HepG2 (cell line): ENCODE data around the gene CENPE. TPM values are rescaled to one million over a fixed set of nuclear protein-coding genes. Genes with fewer than 3 reads are reported as not detected.

ENCODE experiments used
- ARHGAP35 ChIP-seq: sonication (generic); formaldehyde crosslinking; IDR thresholded peaks from 2 replicates; pipeline ENCODE4 v1.9.0; 2022; ENCODE audit warnings: mild to moderate bottlenecking, inconsistent platforms, moderate library complexity, missing genetic modification reagents, borderline replicate concordance
- CBX2 ChIP-seq, 2 experiments: fragments of 200-600 bp in 1 of 2; sonication (generic); formaldehyde crosslinking in 1 of 2; IDR thresholded peaks; 2 replicates each; pipeline versions ENCODE4 v1.7.0 to v1.8.1; 2018 to 2022; ENCODE audit warnings: low read depth in 2 of 2, low read length in 1 of 2, mild to moderate bottlenecking in 1 of 2, missing genetic modification reagents in 1 of 2
- HMG20B ChIP-seq: conservative IDR thresholded peaks from 2 replicates; pipeline ENCODE4 v1.6.1; 2016; ENCODE audit warnings: missing genetic modification reagents, missing compliant biosample characterization
- HNF4A ChIP-seq: sonication (generic); formaldehyde crosslinking; IDR thresholded peaks from 2 replicates; pipeline ENCODE4 v1.4.0; 2020; ENCODE audit warnings: missing genetic modification reagents
- IRF2 ChIP-seq: IDR thresholded peaks from 2 replicates; pipeline ENCODE4 v1.6.1; 2018; ENCODE audit warnings: missing genetic modification reagents, missing compliant biosample characterization
- MTF2 ChIP-seq: sonication (generic); formaldehyde crosslinking; IDR thresholded peaks from 2 replicates; pipeline ENCODE4 v1.5.0; 2020; ENCODE audit warnings: missing genetic modification reagents, borderline replicate concordance
- MXD4 ChIP-seq: IDR thresholded peaks from 2 replicates; pipeline ENCODE4 v1.6.1; 2016; ENCODE audit warnings: mild to moderate bottlenecking, missing biosample characterization, missing genetic modification reagents
- REL ChIP-seq: sonication (generic); formaldehyde crosslinking; conservative IDR thresholded peaks from 2 replicates; pipeline ENCODE4 v1.8.0; 2022; ENCODE audit warnings: mild to moderate bottlenecking, missing genetic modification reagents, moderate library complexity
- REXO4 ChIP-seq: sonication (generic); formaldehyde crosslinking; IDR thresholded peaks from 2 replicates; pipeline ENCODE4 v1.8.0; 2022; ENCODE audit warnings: missing genetic modification reagents, mild to moderate bottlenecking, borderline replicate concordance
- TP53 ChIP-seq: sonication (generic); formaldehyde crosslinking; conservative IDR thresholded peaks from 2 replicates; pipeline ENCODE4 v1.4.0; 2020; ENCODE audit warnings: missing genetic modification reagents
- ZBTB42 ChIP-seq: sonication (generic); formaldehyde crosslinking; IDR thresholded peaks from 2 replicates; pipeline ENCODE4 v1.5.0; 2020; ENCODE audit warnings: mild to moderate bottlenecking, missing genetic modification reagents
- ZFAT ChIP-seq: sonication (generic); formaldehyde crosslinking; conservative IDR thresholded peaks from 2 replicates; pipeline ENCODE4 v1.8.1; 2023; ENCODE audit warnings: missing genetic modification reagents, inconsistent platforms
- ZNF329 ChIP-seq: sonication (generic); formaldehyde crosslinking; IDR thresholded peaks from 2 replicates; pipeline ENCODE4 v1.9.0; 2021; ENCODE audit warnings: low read depth, mild to moderate bottlenecking, missing genetic modification reagents
- ZNF556 ChIP-seq: sonication (generic); formaldehyde crosslinking; IDR thresholded peaks from 2 replicates; pipeline ENCODE4 v1.4.0; 2020; ENCODE audit warnings: mild to moderate bottlenecking, missing genetic modification reagents, borderline replicate concordance
- polyA plus RNA-seq, 8 experiments: library from polyadenylated mRNA; depleted of rRNA in 3 of 8; stranded (reverse) in 7 of 8; unstranded in 1 of 8; fragments of >200 nt; fragmentation: Illumina TruSeq in 4 of 8; extraction: Trizol in 4 of 8; gene quantifications; 2 replicates each; pipeline versions ENCODE4 v1.2.1 to v1.2.3, GENCODE V29; 2011 to 2016; ENCODE audit warnings: low read depth in 4 of 8, missing spikeins in 1 of 8, mixed read lengths in 1 of 8; ENCODE audit not compliant: insufficient read depth in 1 of 8
- total RNA-seq, 5 experiments: library from RNA; depleted of rRNA; stranded (reverse); fragments of >200 nt; fragmentation: Illumina TruSeq; extraction: Trizol; gene quantifications; 2 replicates each; pipeline ENCODE4 v1.2.3, GENCODE V29; 2016; ENCODE audit warnings: low read depth in 1 of 5
- TF ChIP-seq, protein P1 (sequence below): sonication (generic); formaldehyde crosslinking; IDR thresholded peaks from 2 replicates; pipeline ENCODE4 v1.5.0; 2020; ENCODE audit warnings: mild to moderate bottlenecking, missing genetic modification reagents, borderline replicate concordance
- TF ChIP-seq, protein P2 (sequence below): IDR thresholded peaks from 2 replicates; pipeline ENCODE4 v1.6.1; 2016; ENCODE audit warnings: control low read depth
- TF ChIP-seq, protein P3 (sequence below): sonication (generic); formaldehyde crosslinking; IDR thresholded peaks from 2 replicates; pipeline ENCODE4 v1.5.0; 2020; ENCODE audit warnings: missing genetic modification reagents

The CENPE gene
- total and polyA plus RNA-seq, 2 of the 13 experiments (the other 11 are each of a cell fraction or from before 2014, with no cell fraction given) = 2.1 to 19.8 TPM

DNA sequence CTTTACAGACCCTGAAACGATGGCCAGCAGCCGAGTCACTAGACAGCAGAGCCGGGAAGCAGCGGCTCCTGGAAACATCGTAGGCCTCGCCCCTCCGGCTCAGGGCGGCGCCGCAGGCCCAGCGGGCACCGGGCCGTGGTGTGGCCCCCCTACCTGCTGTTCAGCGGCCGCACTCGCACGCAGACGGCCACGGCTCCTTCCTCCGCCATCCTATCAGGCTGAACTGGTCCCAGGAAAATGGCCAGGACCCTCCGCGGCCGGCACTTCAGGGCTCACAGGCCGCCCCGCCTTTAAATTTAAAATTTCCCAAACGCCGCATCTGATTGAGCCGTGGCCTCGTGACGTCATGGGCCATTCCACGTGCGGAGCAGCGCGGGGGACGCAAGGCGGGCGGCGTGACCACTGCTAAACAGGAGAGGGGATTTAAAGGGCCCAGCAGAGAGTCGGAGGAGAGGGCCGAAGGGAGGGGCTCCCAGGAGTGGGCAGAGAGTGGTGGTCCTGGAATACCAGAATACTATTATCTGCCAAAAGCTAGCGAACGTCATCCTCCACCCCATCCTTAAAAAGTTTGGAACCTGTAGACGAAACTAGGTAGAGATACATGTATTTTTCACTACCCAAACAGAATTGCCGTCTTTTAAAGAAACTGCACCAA lies at the start of gene CENPE (continued):
- TF ChIP-seq, protein P1, sequence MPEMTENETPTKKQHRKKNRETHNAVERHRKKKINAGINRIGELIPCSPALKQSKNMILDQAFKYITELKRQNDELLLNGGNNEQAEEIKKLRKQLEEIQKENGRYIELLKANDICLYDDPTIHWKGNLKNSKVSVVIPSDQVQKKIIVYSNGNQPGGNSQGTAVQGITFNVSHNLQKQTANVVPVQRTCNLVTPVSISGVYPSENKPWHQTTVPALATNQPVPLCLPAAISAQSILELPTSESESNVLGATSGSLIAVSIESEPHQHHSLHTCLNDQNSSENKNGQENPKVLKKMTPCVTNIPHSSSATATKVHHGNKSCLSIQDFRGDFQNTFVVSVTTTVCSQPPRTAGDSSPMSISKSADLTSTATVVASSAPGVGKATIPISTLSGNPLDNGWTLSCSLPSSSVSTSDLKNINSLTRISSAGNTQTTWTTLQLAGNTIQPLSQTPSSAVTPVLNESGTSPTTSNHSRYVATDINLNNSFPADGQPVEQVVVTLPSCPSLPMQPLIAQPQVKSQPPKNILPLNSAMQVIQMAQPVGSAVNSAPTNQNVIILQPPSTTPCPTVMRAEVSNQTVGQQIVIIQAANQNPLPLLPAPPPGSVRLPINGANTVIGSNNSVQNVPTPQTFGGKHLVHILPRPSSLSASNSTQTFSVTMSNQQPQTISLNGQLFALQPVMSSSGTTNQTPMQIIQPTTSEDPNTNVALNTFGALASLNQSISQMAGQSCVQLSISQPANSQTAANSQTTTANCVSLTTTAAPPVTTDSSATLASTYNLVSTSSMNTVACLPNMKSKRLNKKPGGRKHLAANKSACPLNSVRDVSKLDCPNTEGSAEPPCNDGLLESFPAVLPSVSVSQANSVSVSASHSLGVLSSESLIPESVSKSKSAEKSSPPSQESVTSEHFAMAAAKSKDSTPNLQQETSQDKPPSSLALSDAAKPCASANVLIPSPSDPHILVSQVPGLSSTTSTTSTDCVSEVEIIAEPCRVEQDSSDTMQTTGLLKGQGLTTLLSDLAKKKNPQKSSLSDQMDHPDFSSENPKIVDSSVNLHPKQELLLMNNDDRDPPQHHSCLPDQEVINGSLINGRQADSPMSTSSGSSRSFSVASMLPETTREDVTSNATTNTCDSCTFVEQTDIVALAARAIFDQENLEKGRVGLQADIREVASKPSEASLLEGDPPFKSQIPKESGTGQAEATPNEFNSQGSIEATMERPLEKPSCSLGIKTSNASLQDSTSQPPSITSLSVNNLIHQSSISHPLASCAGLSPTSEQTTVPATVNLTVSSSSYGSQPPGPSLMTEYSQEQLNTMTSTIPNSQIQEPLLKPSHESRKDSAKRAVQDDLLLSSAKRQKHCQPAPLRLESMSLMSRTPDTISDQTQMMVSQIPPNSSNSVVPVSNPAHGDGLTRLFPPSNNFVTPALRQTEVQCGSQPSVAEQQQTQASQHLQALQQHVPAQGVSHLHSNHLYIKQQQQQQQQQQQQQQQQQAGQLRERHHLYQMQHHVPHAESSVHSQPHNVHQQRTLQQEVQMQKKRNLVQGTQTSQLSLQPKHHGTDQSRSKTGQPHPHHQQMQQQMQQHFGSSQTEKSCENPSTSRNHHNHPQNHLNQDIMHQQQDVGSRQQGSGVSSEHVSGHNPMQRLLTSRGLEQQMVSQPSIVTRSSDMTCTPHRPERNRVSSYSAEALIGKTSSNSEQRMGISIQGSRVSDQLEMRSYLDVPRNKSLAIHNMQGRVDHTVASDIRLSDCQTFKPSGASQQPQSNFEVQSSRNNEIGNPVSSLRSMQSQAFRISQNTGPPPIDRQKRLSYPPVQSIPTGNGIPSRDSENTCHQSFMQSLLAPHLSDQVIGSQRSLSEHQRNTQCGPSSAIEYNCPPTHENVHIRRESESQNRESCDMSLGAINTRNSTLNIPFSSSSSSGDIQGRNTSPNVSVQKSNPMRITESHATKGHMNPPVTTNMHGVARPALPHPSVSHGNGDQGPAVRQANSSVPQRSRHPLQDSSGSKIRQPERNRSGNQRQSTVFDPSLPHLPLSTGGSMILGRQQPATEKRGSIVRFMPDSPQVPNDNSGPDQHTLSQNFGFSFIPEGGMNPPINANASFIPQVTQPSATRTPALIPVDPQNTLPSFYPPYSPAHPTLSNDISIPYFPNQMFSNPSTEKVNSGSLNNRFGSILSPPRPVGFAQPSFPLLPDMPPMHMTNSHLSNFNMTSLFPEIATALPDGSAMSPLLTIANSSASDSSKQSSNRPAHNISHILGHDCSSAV (CRISPR knock-in tag) = no peak
- TF ChIP-seq ZNF556 (CRISPR knock-in tag) (peak; percentile 48; the same call in 1 of the 2 replicates), HNF4A (CRISPR knock-in tag) (no peak), REL (CRISPR knock-in tag) (no peak), TP53 (CRISPR knock-in tag) (0 out of 2 replicates have a peak, but pooled peaks have one; percentile 55), ARHGAP35 (peak; percentile 67; the same call in 1 of the 2 replicates), CBX2 (IDR thresholded peaks at IDR 0.05; ENCODE audit: low read depth, low read length) (no peak), CBX2 (CRISPR knock-in tag; IDR thresholded peaks at IDR 0.05; ENCODE audit: low read depth) (no peak), ZFAT (CRISPR knock-in tag) (no peak), MTF2 (CRISPR knock-in tag) (peak; percentile 66; the same call in 1 of the 2 replicates), ZNF329 (0 out of 2 replicates have a peak, but pooled peaks have one; percentile 56), HMG20B (CRISPR knock-in tag) (no peak), IRF2 (CRISPR knock-in tag) (no peak), REXO4 (CRISPR knock-in tag) (no peak), MXD4 (CRISPR knock-in tag) (no peak; the same call in none of the 2 replicates), ZBTB42 (CRISPR knock-in tag) (no peak)
- TF ChIP-seq, protein P2, sequence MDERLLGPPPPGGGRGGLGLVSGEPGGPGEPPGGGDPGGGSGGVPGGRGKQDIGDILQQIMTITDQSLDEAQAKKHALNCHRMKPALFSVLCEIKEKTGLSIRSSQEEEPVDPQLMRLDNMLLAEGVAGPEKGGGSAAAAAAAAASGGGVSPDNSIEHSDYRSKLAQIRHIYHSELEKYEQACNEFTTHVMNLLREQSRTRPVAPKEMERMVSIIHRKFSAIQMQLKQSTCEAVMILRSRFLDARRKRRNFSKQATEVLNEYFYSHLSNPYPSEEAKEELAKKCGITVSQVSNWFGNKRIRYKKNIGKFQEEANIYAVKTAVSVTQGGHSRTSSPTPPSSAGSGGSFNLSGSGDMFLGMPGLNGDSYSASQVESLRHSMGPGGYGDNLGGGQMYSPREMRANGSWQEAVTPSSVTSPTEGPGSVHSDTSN (CRISPR knock-in tag) = no peak
- TF ChIP-seq, protein P3, sequence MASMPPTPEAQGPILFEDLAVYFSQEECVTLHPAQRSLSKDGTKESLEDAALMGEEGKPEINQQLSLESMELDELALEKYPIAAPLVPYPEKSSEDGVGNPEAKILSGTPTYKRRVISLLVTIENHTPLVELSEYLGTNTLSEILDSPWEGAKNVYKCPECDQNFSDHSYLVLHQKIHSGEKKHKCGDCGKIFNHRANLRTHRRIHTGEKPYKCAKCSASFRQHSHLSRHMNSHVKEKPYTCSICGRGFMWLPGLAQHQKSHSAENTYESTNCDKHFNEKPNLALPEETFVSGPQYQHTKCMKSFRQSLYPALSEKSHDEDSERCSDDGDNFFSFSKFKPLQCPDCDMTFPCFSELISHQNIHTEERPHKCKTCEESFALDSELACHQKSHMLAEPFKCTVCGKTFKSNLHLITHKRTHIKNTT (CRISPR knock-in tag) = no peak
